Suppressor macrophage treated with lipopolysaccharide for 1 hour (primary cell): ENCODE data around the gene PVR.

Source experiments
- DNase-seq, 3 donors: peaks; one replicate each; pipeline ENCODE4 v3.0.0-alpha.2; 2020 to 2022

PVR gene, protein sequence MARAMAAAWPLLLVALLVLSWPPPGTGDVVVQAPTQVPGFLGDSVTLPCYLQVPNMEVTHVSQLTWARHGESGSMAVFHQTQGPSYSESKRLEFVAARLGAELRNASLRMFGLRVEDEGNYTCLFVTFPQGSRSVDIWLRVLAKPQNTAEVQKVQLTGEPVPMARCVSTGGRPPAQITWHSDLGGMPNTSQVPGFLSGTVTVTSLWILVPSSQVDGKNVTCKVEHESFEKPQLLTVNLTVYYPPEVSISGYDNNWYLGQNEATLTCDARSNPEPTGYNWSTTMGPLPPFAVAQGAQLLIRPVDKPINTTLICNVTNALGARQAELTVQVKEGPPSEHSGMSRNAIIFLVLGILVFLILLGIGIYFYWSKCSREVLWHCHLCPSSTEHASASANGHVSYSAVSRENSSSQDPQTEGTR

DNA sequence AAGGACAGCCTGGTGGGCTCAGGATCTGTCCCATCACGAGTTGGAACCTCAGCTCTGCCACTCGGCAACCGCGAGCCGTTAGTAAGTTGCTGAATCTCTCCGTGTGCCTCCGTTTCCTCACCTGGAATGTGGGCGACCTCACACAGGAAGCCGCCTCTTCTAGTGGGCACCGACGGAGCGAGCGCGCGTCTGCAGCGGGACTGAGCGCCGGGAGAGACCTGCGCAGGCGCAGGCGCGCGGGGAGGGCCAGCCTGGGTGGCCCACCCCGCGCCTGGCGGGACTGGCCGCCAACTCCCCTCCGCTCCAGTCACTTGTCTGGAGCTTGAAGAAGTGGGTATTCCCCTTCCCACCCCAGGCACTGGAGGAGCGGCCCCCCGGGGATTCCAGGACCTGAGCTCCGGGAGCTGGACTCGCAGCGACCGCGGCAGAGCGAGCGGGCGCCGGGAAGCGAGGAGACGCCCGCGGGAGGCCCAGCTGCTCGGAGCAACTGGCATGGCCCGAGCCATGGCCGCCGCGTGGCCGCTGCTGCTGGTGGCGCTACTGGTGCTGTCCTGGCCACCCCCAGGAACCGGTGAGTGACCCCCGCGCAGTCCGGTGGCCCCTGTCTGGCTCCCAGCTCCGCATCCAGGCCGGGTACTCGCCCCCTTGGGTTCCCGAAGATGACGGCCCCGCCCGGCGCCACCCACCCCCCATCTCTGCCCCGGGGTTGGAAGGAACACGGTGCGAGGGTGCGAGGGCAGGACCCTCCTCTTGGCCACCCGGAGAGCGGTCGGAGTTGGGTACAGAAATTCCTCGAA lies at the start of gene PVR:
PVR (plus strand) TSS at position 306 of the 797 bp plus-strand sequence; CDS start at position 493, 187 bp downstream.
- DNase-seq = peak; percentile 92 to 97 (median 94)

DNA sequence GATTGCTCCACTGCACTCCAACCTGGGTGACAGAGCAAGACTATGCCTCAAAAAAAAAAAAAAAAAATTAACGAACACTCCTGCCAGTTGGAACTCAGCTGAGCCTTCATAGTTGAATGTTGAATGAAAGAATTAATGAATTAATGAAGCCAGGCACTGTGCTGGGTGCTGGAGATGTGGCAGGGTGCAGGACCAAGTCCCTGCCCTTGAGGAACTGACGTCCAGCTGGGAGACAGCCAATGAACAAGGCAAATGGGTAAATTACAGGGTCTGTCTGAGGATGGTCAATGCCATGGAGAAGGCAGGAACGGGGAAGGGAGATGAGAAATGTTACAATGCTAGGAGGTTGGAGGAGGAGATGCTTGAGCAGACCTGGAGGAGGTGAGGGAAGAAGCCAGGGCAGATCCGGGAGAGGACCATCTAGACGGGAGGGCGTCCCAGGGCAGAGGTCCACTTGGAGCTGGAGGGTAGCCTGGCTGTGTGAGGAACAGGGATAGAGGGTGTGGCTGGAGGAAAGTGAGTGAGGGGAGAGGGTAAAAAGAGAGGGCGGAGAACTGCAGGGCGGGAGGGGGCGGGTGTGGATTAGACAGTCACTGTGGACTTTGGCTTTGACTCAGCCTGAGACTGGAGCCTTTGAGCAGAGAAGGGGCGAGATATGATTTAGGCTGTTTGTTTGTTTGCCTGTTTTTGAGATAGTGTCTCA lies 47.1 kb upstream of the PVR start:
- DNase-seq = no peak

DNA sequence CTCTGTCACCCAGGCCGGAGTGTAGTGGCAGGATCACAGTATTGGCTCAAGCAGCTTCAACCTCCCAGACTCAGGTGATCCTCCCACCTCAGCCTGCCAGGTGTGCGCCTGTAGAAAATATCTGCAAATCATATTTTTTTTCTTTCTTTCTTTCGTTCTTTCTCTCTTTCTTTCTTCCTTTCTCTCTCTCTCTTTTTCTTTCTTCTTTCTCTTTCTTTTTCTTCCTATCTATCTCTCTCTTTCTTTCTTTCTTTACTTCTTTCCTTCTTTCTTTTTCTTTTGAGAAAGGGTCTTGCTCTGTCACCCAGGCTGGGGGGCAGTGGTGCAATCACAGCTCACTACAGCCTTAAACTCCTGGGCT lies 46.6 kb upstream of the PVR start:
- no peak for DNase-seq

DNA sequence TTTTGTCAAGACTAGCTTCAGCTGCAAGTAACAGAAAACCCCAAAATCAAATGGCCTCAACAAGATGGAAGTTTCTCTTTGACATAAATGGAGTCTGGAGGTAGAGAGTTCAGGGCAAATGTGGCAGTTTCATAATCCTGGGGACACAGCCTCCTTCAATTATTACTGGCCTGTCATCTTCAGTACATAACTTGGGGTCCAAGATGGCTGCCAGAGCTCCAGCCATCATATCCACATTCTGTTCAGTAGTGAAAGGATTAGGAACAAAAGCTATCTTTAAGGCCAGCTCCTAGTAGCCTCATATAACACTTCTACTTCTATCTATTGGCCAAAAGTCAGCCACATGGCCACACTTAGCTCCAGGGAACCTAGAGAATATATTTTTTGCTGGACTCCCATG lies 45.4 kb upstream of the PVR start:
- no peak for DNase-seq

DNA sequence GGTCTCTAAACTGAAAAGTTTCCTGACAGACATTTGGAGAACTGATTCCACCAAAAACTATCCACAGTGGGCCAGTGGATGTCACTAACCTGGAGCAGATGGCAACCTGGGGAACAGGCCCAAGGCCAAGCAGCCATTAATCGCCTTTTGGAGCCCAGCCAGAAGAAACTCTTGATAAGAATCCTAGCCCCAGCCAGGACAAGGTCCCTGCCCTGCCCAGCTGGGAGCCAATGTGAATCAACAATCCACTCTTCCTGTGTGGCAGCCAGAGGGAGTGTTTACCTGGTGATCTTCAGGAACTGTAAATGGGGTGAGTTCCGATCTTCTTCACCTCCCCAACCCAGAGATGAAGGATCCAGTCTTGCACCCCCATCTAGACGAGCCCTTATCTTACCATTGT lies 44.8 kb upstream of the PVR start:
- no peak for DNase-seq

DNA sequence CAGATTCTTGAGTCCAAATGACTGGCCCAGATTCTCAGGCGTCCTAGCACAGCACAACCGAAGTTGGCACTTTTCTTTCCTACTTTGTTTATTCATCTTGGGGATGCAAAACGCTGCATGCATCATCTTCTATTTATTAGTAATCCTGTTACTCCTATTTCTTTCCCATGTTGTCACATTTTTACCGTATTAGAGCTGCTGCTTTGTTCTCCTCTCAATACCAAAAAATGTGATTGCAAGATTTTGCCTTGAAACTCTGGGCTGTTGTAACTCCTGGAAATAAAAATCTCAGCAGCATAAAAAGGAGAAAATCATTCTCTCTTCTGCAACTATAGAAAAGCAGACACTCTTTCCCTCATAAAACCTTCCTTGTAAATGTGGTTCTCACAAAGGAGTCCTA lies 43.2 kb upstream of the PVR start:
- DNase-seq = no peak

DNA sequence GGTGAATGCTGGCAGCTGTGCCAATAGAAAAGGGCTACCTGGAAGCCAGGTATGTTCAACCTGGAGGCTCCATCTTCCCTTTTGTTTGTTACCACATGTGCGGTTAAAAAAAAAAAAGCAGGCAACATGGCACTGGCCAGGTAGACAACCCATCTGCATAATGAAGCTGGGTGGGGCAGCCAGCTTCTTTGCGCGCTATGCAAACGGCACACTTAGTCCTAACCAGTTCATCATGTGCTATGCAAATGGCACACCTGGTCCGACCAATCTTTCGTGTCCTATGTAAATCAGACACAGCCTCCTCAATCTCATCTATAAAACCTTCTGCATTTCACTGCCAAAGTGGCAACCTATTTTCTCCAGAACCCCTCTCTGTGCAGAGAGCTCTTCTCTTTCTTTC lies 41.6 kb upstream of the PVR start:
- no peak for DNase-seq

DNA sequence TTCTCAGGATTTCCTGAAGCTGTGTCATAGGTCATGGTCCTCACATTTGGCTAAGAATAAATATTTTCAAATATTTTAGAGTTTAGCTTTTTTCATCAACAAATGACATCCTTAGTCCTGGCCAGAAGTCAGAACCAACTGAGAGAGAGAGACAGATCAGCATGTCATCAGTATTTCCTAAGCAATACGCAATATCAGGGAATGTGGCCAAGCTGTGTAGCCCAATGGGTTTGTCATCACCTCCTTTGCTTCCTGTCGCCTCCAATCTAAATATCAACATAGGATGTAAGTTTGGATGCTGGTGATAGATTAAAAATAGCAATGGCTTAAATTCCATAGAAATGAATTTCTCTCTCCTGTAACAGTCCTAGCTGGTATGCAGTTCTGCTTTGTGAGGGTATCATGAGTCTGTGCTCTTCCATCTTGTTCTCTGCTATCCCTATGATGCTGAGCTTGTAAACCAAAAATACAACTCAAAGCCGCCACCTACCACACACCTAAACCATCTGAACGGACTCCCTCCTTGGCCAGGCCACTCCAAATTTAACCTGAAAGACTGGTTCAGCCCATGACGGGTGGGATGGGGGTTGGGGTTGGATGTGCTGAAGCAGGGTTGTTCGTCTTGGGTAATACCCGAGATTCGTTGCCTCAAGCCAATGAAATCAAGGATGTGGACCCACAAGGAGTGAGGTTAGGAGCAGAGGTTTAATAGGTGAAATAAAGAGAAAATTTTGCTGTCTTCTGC lies 40.3 kb upstream of the PVR start:
- no peak for DNase-seq

DNA sequence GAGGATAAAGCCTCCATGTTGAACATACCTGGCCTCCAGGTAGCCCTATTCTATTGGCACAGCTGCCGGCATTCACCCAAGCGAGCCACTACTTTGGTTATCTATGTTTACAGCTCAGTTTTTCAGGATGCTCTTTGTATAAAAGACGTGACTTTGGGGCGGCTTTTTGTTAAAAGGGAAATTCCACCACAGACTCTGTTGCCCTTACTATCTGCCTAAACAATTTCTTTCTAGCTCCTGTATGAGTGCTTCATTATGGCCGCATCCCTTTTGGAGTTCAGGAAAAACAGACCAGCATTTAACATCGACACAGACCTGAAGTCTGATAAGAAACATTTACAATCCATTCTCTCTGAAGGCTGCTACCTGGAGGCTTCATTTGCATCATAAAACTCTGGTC lies 39.5 kb upstream of the PVR start:
- DNase-seq = no peak

DNA sequence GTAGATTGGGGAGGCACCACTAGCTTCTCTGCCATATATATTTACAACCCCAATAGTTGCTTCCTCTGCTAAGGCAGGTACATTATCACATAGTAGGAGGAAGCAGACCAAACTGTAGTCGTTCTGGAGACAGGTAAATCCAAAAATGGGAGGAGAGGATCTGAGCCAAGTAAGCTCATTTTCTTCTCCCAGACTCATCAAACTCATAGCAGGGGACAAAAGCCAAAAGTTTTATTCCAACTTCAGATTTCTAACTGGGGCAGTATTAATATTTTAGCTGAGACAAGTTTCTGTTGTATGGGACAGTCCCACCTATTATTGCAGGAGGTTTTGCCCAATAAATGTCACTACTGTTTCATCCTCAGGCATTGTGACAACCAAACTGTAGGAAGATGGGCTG lies 38.2 kb upstream of the PVR start:
- no peak for DNase-seq

DNA sequence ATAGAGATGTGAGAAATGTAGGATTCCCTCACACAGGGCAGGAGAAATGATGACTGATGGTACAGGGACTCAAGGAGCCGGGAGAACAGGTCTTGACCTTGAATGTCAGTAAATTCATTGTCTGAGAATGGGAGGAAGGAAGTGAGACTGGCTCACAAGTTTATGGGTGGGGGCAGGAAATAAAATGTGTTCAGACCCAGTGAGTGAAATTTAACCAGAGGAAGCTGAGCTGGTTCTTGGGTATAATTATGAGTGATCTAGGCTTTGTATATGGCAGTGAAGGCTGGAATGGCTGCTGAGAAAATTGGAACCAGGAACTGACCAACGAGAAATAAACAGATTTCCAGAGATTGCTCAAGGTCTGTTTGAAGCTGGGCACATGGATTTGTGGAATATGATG lies 36.7 kb upstream of the PVR start:
- peak; percentile 24 to 58 (median 47) for DNase-seq

DNA sequence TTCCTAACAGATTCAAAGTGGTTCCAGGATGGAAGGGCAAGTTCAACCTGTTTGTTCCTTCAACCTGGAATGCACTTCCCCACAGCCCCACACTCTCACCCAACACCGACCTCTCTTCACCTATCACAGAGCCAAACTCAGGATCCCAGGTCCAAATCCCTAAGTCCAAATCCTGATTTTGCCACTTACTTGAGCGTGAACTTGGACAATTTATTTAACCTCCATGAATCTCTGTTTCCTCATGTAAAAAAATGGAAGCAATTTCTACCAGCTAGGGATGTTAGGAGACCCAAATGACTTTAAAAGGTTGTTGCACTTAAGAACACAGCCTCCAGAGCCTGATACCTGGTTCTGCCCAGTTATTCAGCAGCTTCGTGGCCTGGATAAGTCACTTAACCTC lies 35.8 kb upstream of the PVR start:
- no peak for DNase-seq

DNA sequence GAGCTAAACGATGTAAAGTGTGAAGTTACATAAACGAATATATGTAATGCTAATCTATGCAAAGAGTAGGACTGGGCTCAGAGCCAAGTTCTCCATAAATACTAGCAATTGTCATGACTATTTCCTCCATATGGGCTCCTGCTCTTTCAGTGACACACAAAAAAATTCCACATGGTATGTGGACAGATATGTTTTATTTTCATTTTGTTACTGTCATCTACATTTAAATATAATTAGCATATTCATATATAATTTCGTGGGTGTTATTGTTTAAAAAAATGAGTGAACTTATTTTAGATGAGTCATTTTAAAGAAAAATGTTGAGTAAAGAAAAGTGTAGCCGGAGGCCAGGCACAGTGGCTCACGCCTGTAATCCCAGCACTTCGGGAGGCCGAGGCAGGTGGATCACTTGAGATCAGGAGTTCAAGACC lies 35.3 kb upstream of the PVR start:
- peak; percentile 73 to 90 (median 76) for DNase-seq

DNA sequence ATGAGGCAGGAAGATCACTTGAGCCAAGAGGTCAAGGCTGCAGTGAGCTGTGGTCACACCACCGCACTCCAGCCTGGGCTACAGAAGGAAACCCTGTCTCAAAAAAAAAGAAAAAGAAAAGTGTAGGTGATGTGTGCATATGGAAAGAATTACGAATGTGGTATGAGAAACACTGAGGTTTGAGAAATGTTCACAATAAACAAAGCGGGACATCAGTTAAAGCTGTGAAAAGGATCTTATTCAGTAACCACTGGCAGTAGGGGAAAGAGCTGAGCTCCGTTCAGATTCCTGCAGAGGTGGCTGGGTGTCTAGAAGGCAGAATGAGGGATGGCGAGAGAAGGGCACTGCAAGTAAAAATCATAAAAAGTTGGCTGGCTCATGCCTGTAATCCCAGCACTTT lies 34.5 kb upstream of the PVR start:
- no peak for DNase-seq

DNA sequence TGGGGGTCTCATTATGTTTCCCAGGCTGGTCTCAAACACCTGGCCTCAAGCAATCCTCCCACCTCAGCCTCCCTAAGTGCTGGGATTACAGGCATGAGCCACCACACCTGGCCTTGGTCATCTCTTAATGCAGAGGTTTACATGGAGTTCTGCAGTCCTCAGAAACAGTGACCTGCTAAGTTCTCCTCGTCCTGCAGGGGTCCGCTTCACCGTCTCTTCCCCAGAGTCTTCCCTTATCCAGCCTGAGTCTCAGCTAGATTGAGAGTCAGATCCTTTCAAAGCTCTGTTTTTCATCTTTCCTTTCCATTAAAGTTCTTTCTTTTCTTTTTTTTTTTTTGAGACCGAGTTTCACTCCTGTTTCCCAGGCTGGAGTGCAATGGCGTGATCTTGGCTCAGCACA lies 33.2 kb upstream of the PVR start:
- peak in 2 of 3 donors; percentile 55 to 60 for DNase-seq

DNA sequence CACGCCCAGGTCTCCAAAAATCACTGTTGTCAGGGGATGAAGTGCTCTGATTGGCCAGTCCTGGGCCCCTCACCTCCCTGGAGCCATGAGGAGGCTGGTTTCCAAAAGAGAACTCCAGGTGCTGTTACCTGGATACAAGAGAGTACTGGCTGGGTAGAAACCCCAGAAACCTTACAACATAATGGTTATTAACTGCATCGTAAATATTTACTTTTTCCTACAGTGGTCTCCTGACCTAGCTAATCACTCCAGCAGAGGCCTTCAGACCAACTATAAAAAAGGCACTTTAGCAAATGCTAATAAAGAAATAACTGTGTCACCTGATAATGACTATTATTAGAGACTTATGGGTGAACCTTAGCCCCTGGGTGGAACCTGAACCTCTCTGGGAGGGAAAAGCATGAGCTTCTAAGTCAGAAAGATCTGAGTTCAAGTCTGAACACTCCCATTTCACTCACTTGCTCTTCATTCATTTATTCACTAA lies 31.9 kb upstream of the PVR start:
- no peak for DNase-seq

DNA sequence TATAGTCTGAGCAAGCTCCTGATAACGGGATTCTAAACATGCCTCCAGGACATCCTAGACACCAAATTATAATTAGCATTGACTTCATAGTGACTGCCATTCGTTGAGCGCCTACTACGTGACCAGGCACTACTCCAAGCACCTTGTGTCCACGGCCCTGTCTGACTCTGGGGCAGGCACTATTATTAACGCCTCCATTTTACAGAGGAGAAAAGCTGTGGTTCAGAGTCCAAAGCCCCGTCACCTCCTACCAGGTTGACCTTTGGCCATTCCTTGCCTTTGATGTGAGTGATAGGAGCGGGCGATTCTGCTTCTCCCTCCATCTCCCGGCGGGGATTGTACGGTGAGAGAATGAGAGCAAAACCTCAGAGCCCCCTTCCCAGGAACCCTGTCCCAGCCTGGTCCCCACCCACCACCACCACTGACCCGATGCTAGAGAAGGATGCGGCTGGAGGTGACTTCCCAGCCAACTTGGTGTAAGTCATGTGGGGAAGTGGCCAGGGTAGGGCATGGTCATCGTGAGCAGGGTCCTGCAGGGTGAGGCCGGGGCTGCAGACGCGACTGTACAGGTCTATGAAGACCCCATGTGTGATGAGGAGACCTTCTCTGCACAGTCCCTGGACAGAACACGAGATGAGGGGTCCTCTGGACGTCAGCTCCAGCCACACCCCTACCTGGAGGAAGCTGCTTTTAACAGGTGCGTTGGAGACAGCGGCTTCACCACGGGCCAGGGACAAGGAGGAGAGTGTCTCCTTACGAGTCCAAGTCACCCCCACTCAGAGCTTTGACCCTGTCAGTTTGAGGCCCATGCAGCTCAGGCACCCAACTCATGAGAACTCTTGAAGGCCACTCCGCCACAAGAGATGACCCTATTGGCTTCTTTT lies 30.2 kb upstream of the PVR start, which contains the start of gene IGSF23:
IGSF23 (plus strand) TSS at position 269 of the 884 bp plus-strand sequence; CDS start at position 352, 83 bp downstream.
- DNase-seq = no peak

DNA sequence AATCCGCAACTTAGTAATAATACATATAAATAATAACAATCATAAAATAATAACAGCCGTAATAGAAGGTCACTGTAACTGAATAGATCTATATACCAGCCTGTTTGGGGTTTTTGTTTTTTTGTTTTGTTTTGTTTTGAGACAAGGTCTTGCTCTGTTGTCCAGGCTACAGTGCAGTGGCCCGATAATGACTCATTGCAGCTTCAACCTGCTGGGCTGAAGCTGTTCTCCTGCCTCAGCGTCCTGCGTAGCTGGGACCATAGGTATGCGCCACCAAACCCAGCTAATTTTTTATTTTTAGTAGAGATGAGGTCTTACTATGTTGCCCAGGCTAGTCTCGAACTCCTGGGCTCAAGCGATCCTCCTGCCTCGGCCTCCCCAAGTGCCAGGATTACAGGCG lies 29.4 kb upstream of the PVR start:
- DNase-seq = no peak

DNA sequence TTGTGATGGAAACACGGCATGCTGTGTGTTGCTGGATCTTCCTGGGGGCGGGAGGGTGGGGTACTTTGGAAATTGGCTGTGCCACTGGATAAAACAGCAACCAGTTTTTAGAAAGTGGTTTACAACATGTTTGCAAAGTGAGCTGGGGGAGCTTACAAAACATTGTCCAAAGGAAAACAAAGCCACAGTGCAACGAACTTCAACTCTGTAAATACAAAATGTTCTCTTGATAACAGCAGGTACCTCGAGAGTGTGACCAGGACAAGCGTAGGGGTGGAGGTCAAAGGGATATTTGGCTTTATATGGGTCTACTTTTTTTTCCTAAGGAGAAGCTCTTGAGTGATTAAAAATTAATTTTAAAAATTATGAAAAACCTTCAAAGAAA lies 27.9 kb upstream of the PVR start:
- DNase-seq = no peak

DNA sequence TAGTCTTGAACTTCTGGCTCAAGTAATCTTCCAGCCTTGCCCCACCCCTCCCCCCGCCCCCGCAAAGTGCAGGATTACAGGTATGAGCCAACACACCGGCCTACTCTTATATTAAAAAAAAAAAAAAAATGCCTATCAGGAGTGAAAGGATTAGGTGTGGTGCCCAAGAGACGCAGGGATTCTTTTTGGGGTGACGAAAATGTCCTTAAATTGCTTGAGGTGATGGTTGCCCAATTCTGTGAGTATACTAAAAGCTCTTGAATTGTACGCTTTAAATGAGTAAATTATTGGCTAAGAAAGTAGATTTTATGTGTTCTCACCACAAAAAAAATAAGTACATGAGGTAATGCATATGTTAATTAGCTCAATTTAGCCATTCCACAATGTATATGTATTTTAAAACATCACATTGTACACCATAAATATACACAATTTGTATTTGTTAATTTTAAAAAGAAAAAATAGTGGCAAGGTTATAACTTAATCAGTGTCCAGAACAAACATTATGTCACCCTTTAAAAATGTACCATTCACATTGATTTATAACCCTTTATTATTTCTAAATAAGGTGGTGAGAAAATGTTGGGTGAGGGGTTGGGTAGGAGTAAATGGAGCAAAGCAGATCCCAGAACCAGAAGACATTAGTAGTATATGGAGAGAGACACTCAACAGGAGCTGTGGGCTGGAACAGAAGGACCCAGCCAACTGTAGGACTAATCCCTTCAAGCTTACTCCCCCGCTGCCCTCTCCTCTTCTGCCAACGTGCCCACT lies 26.4 kb upstream of the PVR start:
- no peak for DNase-seq
